ENCODE data around the gene IMMP2L.

DNA sequence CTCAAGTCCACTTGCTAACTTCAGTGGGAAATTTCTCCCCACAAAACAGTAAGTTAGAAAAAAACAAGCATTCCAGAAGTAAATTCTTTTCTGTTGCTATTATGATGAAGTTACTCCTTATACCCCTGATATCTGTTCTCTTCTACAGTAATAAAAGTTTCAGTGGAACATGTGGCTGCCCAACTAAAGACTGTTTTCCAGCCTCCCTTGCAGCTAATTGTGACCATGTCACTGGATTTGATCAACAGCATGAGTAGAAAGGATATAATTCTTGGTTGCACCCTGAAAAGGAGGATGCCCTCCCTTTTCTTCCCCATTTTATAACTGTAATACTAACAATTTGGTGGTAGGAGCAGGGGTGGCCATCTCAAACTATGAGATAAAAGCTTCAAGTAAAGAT is 40.6 kb downstream of the IMMP2L start:
- TF ChIP-seq, protein P1, sequence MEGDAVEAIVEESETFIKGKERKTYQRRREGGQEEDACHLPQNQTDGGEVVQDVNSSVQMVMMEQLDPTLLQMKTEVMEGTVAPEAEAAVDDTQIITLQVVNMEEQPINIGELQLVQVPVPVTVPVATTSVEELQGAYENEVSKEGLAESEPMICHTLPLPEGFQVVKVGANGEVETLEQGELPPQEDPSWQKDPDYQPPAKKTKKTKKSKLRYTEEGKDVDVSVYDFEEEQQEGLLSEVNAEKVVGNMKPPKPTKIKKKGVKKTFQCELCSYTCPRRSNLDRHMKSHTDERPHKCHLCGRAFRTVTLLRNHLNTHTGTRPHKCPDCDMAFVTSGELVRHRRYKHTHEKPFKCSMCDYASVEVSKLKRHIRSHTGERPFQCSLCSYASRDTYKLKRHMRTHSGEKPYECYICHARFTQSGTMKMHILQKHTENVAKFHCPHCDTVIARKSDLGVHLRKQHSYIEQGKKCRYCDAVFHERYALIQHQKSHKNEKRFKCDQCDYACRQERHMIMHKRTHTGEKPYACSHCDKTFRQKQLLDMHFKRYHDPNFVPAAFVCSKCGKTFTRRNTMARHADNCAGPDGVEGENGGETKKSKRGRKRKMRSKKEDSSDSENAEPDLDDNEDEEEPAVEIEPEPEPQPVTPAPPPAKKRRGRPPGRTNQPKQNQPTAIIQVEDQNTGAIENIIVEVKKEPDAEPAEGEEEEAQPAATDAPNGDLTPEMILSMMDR (IDR thresholded peaks at IDR 0.05; ENCODE audit: extremely low read depth in 1 of 2, insufficient read depth in 1 of 2, low read depth in 1 of 2, low read length in 2 of 2), result no peak
- TF ChIP-seq FOS (IDR thresholded peaks at IDR 0.05; ENCODE audit: borderline replicate concordance, insufficient read depth, low read length) (no peak), POLR2AphosphoS5 (IDR thresholded peaks at IDR 0.05; ENCODE audit: insufficient read depth, low read depth, low read length) (no peak), EZH2 (IDR thresholded peaks at IDR 0.05; ENCODE audit: borderline replicate concordance, low read depth, low read length, severe bottlenecking) (no peak), POLR2A (IDR thresholded peaks at IDR 0.05; ENCODE audit: low read depth, low read length) (no peak), JUN (IDR thresholded peaks at IDR 0.05; ENCODE audit: borderline replicate concordance, insufficient read depth, insufficient read length, low read depth) (no peak)
